Fibroblast of the conjunctiva (primary cell): ENCODE data around the gene ATP10B.

Source experiments
- DNase-seq: peaks from one replicate; pipeline ENCODE4 v3.0.0-alpha.2; 2010; ENCODE audit warnings: low read depth

ATP10B gene

GRCh38 chr5:160679567-160680309 lies 172.3 kb downstream of the ATP10B start:
- DNase-seq, result no peak

- no peak for DNase-seq
Measured at GRCh38 chr5:160675988-160676387, 176.0 kb downstream of the ATP10B start.

GRCh38 chr5:160674901-160675300 lies 177.1 kb downstream of the ATP10B start:
- no peak for DNase-seq

GRCh38 chr5:160672521-160672920 lies 179.5 kb downstream of the ATP10B start:
- no peak for DNase-seq

GRCh38 chr5:160668356-160668755 lies 183.7 kb downstream of the ATP10B start:
- no peak for DNase-seq

GRCh38 chr5:160667160-160667559 lies 184.9 kb downstream of the ATP10B start:
- DNase-seq, result no peak

- DNase-seq, result no peak
Measured at GRCh38 chr5:160665460-160665859, 186.6 kb downstream of the ATP10B start.

- DNase-seq, result no peak
Measured at GRCh38 chr5:160660132-160660531, 191.9 kb downstream of the ATP10B start.

GRCh38 chr5:160657622-160658458 lies 194.2 kb downstream of the ATP10B start:
- DNase-seq, result no peak

- DNase-seq, result no peak
Measured at GRCh38 chr5:160657068-160657507, 194.9 kb downstream of the ATP10B start.

GRCh38 chr5:160655717-160656116 lies 196.3 kb downstream of the ATP10B start:
- no peak for DNase-seq

GRCh38 chr5:160651692-160652645 lies 200.0 kb downstream of the ATP10B start:
- DNase-seq, result no peak

GRCh38 chr5:160649304-160649703 lies 202.7 kb downstream of the ATP10B start:
- no peak for DNase-seq

- DNase-seq, result no peak
Measured at GRCh38 chr5:160646033-160646432, 206.0 kb downstream of the ATP10B start.

- no peak for DNase-seq
Measured at GRCh38 chr5:160643616-160644240, 208.3 kb downstream of the ATP10B start.

GRCh38 chr5:160641405-160641804 lies 210.6 kb downstream of the ATP10B start:
- DNase-seq, result no peak

GRCh38 chr5:160640406-160640805 lies 211.6 kb downstream of the ATP10B start:
- DNase-seq, result no peak

- DNase-seq, result no peak
Measured at GRCh38 chr5:160638161-160638742, 213.8 kb downstream of the ATP10B start.

- DNase-seq, result no peak
Measured at GRCh38 chr5:160637357-160638090, 214.5 kb downstream of the ATP10B start.

GRCh38 chr5:160635663-160636062 lies 216.3 kb downstream of the ATP10B start:
- no peak for DNase-seq

- DNase-seq, result no peak
Measured at GRCh38 chr5:160635046-160635445, 217.0 kb downstream of the ATP10B start.
